DMS53 (cell line): ENCODE data around the gene HOXD9.
A peak's percentile ranks its signal among the peaks of the same experiment; 100 is the strongest.

ENCODE experiments used
- DNase-seq: peaks from one replicate; lab custom pipeline; 2025; lab: John Stamatoyannopoulos, UW

HOXD9 gene

GRCh38 chr2:176110415-176111308, 11.9 kb upstream of the HOXD9 start:
- no peak for DNase-seq

- DNase-seq: peak; percentile 93
Measured at GRCh38 chr2:176111309-176111663, 11.2 kb upstream of the HOXD9 start.

- DNase-seq: peak; percentile 33
Measured at GRCh38 chr2:176111846-176112374, 10.6 kb upstream of the HOXD9 start.

GRCh38 chr2:176112375-176113302, 9.9 kb upstream of the HOXD9 start:
- DNase-seq: no peak

- DNase-seq: peak; percentile 90
Measured at GRCh38 chr2:176114120-176114929, 8.2 kb upstream of the HOXD9 start.

- no peak for DNase-seq
Measured at GRCh38 chr2:176114930-176115625, 7.4 kb upstream of the HOXD9 start.

- DNase-seq: peak; percentile 92
Measured at GRCh38 chr2:176115883-176116813, 6.4 kb upstream of the HOXD9 start, which contains the start of gene HOXD10. HOXD10 (plus strand) TSS chr2:176116778; CDS start chr2:176116834, 56 bp downstream.

GRCh38 chr2:176117162-176117822, 5.2 kb upstream of the HOXD9 start:
- no peak for DNase-seq

- DNase-seq: no peak
Measured at GRCh38 chr2:176117823-176118371, 4.6 kb upstream of the HOXD9 start.

GRCh38 chr2:176118601-176119339, 3.7 kb upstream of the HOXD9 start:
- DNase-seq: peak; percentile 87

GRCh38 chr2:176120364-176121189, 1.9 kb upstream of the HOXD9 start:
- DNase-seq: no peak

GRCh38 chr2:176121190-176122051, 1.1 kb upstream of the HOXD9 start:
- DNase-seq: no peak

- peak; percentile 94 for DNase-seq
Measured at GRCh38 chr2:176122052-176122682, 352 bp upstream of the HOXD9 start.

- peak; percentile 58 for DNase-seq
Measured at GRCh38 chr2:176123411-176124109, 1.0 kb downstream of the HOXD9 start.
